ENCODE data around the gene C1QTNF2.

DNA sequence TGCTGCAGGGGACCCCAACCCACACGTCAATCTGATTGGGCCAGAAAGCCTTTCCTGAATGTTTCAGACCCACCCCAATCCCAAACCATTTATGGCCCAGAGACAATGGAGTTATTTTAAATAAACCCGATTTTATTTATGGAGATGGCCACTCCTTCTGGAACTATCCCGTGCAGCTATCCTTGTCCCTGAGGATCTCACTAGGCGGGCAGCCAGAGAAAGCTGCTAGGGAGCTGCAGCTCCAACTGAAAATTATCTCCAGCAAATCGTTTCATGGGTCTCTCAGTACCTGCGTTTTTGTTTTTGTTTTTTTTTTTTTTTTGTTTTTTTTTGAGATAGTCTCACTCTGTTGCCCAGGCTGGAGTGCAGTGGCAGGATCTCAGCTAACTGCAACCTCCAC is 23.0 kb downstream of the C1QTNF2 start:
- TF ChIP-seq, protein P1, sequence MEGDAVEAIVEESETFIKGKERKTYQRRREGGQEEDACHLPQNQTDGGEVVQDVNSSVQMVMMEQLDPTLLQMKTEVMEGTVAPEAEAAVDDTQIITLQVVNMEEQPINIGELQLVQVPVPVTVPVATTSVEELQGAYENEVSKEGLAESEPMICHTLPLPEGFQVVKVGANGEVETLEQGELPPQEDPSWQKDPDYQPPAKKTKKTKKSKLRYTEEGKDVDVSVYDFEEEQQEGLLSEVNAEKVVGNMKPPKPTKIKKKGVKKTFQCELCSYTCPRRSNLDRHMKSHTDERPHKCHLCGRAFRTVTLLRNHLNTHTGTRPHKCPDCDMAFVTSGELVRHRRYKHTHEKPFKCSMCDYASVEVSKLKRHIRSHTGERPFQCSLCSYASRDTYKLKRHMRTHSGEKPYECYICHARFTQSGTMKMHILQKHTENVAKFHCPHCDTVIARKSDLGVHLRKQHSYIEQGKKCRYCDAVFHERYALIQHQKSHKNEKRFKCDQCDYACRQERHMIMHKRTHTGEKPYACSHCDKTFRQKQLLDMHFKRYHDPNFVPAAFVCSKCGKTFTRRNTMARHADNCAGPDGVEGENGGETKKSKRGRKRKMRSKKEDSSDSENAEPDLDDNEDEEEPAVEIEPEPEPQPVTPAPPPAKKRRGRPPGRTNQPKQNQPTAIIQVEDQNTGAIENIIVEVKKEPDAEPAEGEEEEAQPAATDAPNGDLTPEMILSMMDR (conservative IDR thresholded peaks at IDR 0.05), result no peak
- no peak for TF ChIP-seq EZH2 (IDR thresholded peaks at IDR 0.05; ENCODE audit: low read depth)
